OCI-LY1 (cell line): Measurements from ENCODE around the gene TUBA3E.
"Not testable (repeated sequence)": the region's sequence is repeated elsewhere in the genome, so short reads cannot be mapped to it uniquely, and the experiment has no call there.

Experiments
- EZH2 ChIP-seq: fragments of 200-600 bp; sonication (generic), shearing (Covaris generic); IDR thresholded peaks from 2 replicates; pipeline ENCODE4 v1.8.0; 2017; ENCODE audit warnings: borderline replicate concordance, mixed run types, mild to moderate bottlenecking, antibody characterized with exemption, low read length, moderate library complexity, mixed read lengths
- TF ChIP-seq, protein P1 (sequence below): fragments of 200-600 bp; sonication (generic), shearing (Covaris generic); IDR thresholded peaks from 2 replicates; pipeline ENCODE4 v1.5.1; 2017; ENCODE audit warnings: mild to moderate bottlenecking, antibody characterized with exemption, low read length, moderate library complexity, mixed read lengths

- TF ChIP-seq, protein P1, sequence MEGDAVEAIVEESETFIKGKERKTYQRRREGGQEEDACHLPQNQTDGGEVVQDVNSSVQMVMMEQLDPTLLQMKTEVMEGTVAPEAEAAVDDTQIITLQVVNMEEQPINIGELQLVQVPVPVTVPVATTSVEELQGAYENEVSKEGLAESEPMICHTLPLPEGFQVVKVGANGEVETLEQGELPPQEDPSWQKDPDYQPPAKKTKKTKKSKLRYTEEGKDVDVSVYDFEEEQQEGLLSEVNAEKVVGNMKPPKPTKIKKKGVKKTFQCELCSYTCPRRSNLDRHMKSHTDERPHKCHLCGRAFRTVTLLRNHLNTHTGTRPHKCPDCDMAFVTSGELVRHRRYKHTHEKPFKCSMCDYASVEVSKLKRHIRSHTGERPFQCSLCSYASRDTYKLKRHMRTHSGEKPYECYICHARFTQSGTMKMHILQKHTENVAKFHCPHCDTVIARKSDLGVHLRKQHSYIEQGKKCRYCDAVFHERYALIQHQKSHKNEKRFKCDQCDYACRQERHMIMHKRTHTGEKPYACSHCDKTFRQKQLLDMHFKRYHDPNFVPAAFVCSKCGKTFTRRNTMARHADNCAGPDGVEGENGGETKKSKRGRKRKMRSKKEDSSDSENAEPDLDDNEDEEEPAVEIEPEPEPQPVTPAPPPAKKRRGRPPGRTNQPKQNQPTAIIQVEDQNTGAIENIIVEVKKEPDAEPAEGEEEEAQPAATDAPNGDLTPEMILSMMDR = not testable (repeated sequence)
- TF ChIP-seq EZH2 = not testable (repeated sequence)
Observed at GRCh38 chr2:130196052-130196451, 2.2 kb downstream of the TUBA3E start.
